Measurements from ENCODE around the gene TEX47.

DNA sequence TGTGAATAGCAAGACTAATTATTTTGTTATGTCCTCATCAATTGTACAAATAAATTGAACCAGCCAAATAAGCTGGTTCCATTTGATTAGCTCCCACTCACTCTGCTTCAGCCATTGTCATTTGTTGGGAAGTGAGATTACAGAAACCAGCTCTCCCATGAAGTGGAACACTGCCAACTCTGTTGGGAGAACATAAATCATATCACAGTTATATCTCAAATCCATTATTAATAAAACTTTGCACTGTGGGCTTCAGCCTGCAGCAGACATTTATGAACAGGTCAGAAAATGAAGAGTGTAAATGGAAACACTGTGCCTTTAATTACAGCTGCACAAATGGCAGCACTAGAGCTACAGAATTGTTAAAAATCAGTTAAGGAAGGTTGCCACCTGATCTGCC lies 46.7 kb upstream of the TEX47 start:
- TF ChIP-seq, protein P1, sequence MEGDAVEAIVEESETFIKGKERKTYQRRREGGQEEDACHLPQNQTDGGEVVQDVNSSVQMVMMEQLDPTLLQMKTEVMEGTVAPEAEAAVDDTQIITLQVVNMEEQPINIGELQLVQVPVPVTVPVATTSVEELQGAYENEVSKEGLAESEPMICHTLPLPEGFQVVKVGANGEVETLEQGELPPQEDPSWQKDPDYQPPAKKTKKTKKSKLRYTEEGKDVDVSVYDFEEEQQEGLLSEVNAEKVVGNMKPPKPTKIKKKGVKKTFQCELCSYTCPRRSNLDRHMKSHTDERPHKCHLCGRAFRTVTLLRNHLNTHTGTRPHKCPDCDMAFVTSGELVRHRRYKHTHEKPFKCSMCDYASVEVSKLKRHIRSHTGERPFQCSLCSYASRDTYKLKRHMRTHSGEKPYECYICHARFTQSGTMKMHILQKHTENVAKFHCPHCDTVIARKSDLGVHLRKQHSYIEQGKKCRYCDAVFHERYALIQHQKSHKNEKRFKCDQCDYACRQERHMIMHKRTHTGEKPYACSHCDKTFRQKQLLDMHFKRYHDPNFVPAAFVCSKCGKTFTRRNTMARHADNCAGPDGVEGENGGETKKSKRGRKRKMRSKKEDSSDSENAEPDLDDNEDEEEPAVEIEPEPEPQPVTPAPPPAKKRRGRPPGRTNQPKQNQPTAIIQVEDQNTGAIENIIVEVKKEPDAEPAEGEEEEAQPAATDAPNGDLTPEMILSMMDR (IDR thresholded peaks at IDR 0.05): no peak
- TF ChIP-seq POLR2A (IDR thresholded peaks at IDR 0.05): no peak
- no peak for TF ChIP-seq POLR2AphosphoS5 (IDR thresholded peaks at IDR 0.05; ENCODE audit: insufficient read depth in 1 of 2, low read depth in 1 of 2)
